Activated naive CD4-positive, alpha-beta T cell treated with anti-CD3 and anti-CD28 coated beads, Interleukin-2, amount 10 ng/mL, durations not matched to agents 7 days and 5 days (primary cell): Measurements from ENCODE around the gene ACVR1.

Experiments
- CTCF ChIA-PET: fragments of 350-600 bp; sonication (Branson Sonifier 250); formaldehyde crosslinking; loops from one replicate; lab custom pipeline; 2021; ENCODE audit warnings: antibody characterized with exemption; lab: Charles Lee
- DNase-seq: peaks from one replicate; pipeline ENCODE4 v3.0.0-alpha.2; 2020
- H3K27ac Mint-ChIP-seq: one replicate; pipeline ENCODE4 v1.8.0; 2021; ENCODE audit warnings: mild to moderate bottlenecking, moderate library complexity, mixed read lengths
- H3K27me3 Mint-ChIP-seq: one replicate; pipeline ENCODE4 v1.8.0; 2021; ENCODE audit warnings: mild to moderate bottlenecking, mixed read lengths
- H3K36me3 Mint-ChIP-seq: one replicate; pipeline ENCODE4 v1.8.0; 2021; ENCODE audit warnings: mixed read lengths
- H3K4me1 Mint-ChIP-seq: one replicate; pipeline ENCODE4 v1.8.0; 2021; ENCODE audit warnings: mixed read lengths
- H3K4me3 Mint-ChIP-seq: one replicate; pipeline ENCODE4 v1.8.0; 2021; ENCODE audit warnings: mild to moderate bottlenecking, moderate library complexity, mixed read lengths
- H3K9me3 Mint-ChIP-seq: one replicate; pipeline ENCODE4 v1.8.0; 2021; ENCODE audit warnings: mixed read lengths

Gene ACVR1

GRCh38 chr2:157876066-157876785 is at the start of gene ACVR1:
ACVR1 (minus strand) TSS chr2:157876330; CDS start chr2:157799493, 76,837 bp downstream.
- H3K36me3 Mint-ChIP-seq, result peaks cover 37% of the 10 kb centered on the region
- peak; percentile 92 for DNase-seq
- peaks cover 65% of the 10 kb centered on the region for H3K4me1 Mint-ChIP-seq
- H3K9me3 Mint-ChIP-seq, result no peaks in the 10 kb centered on the region
- CTCF ChIA-PET, result interaction anchor here (0.9 to 2.8 kb wide), 14 partner anchors 8 to 574 kb away, joined by 3 to 22 read pairs (median 5); no protein-coding TSS in a partner anchor
- H3K27me3 Mint-ChIP-seq, result no peaks in the 10 kb centered on the region
- peak within 1 kb of the TSS; percentile 89 for H3K4me3 Mint-ChIP-seq
- peak within 1 kb of the TSS; percentile 89 for H3K27ac Mint-ChIP-seq

GRCh38 chr2:157925071-157925470 is 48.9 kb upstream of the ACVR1 start:
- Mint-ChIP-seq H3K4me1 (no peaks in the 10 kb centered on the region), H3K9me3 (no peaks in the 10 kb centered on the region), H3K4me3 (no peak overlapping the region), H3K27ac (no peak overlapping the region), H3K27me3 (no peaks in the 10 kb centered on the region), H3K36me3 (no peaks in the 10 kb centered on the region)
- CTCF ChIA-PET, result no interaction called here
- DNase-seq, result no peak

DNA sequence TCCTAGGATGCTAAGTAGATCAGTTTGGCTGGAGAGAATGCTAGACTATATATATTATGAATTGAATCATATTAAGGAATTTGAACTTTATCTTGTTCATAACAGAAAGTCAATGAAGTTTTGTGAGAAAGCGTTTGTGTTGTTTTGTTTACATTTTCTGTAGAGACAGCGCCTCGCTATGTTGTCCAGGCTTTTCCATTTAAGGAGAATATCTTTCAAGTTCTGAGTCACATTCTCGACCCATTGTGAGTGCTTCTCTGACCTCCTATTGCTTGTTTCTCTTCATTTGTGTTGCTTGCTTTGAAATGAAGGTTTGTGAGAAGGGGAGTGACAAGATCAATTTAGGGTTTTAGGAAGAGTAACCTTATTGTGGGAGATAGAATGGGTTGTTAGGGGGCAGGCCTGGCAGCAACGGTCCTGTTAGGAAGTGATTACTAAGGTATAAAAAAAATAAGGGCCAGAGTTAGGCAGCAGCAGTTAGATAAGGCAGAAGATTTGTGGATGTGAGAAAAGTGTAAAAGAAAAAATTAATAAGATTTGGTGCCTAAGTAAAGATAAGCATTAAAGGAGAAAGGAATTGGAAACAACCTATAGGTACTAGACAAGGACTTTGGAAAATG is 47.6 kb upstream of the ACVR1 start:
- Mint-ChIP-seq H3K36me3 (no peaks in the 10 kb centered on the region), H3K27ac (no peak overlapping the region), H3K27me3 (peaks cover 6% of the 10 kb centered on the region), H3K4me3 (no peak overlapping the region), H3K4me1 (no peaks in the 10 kb centered on the region), H3K9me3 (no peaks in the 10 kb centered on the region)
- no peak for DNase-seq
- CTCF ChIA-PET, result no interaction called here

- CTCF ChIA-PET, result no interaction called here
Measured at GRCh38 chr2:157922815-157923214, 46.7 kb upstream of the ACVR1 start.

DNA sequence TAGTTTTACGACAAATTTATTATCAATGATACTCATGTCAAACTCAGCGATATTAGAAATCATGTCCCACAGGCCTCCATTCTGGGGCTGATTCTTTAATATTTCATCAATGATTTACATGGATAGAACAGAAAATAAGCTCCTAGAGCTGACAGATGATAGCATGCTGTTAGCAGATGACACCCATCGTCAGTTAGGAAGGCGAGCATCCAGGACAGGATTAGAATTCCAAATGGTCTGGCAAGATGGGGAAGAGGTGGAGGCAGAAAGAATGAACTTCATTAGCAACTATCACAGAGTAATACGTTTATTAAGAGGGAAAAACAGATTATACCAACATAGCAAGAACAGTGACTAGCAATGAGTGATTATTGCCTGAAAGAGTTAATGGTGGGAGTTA is 46.2 kb upstream of the ACVR1 start:
- Mint-ChIP-seq H3K27ac (no peak overlapping the region), H3K27me3 (peaks cover 14% of the 10 kb centered on the region), H3K9me3 (peaks cover 3% of the 10 kb centered on the region), H3K36me3 (no peaks in the 10 kb centered on the region), H3K4me1 (no peaks in the 10 kb centered on the region), H3K4me3 (no peak overlapping the region)
- DNase-seq, result no peak
- CTCF ChIA-PET, result no interaction called here

More at GRCh38 chr2:157922815-157923214, 46.7 kb upstream of the ACVR1 start:
- H3K36me3 Mint-ChIP-seq, result no peaks in the 10 kb centered on the region
- H3K9me3 Mint-ChIP-seq, result peaks cover 3% of the 10 kb centered on the region
- H3K27me3 Mint-ChIP-seq, result peaks cover 11% of the 10 kb centered on the region
- no peak overlapping the region for H3K27ac Mint-ChIP-seq
- no peak overlapping the region for H3K4me3 Mint-ChIP-seq
- DNase-seq, result no peak
- no peaks in the 10 kb centered on the region for H3K4me1 Mint-ChIP-seq

- no peak overlapping the region for H3K27ac Mint-ChIP-seq
- no peak overlapping the region for H3K4me3 Mint-ChIP-seq
- peaks cover 15% of the 10 kb centered on the region for H3K27me3 Mint-ChIP-seq
- CTCF ChIA-PET, result interaction anchor here (0.8 to 2.1 kb wide), 2 partner anchors 15 to 88 kb away, joined by 3 to 5 read pairs; no protein-coding TSS in a partner anchor
- peaks cover 3% of the 10 kb centered on the region for H3K9me3 Mint-ChIP-seq
- H3K36me3 Mint-ChIP-seq, result no peaks in the 10 kb centered on the region
- H3K4me1 Mint-ChIP-seq, result no peaks in the 10 kb centered on the region
- DNase-seq, result no peak
Measured at GRCh38 chr2:157920736-157921135, 44.6 kb upstream of the ACVR1 start.

DNA sequence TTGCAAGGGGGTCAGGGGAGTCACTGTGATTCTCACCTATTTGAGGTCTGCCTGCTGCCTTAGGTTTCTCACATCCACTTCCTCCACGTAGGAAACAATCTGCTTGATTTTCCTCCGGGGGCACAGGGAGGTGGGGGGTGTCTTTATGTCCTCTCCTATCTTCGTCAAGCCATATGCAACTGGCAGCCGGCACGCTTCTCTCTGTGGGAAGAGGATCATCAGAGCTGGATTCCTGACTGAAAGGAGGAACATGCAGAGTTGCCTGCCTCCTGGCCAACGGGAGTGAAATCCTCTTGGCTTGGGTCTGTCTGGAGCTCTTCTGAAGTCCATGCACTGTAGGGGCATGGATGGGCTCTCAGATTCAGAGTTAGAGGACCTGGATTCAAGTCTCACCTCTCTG is 43.1 kb upstream of the ACVR1 start:
- Mint-ChIP-seq H3K27me3 (peaks cover 15% of the 10 kb centered on the region), H3K4me1 (no peaks in the 10 kb centered on the region), H3K36me3 (no peaks in the 10 kb centered on the region), H3K27ac (no peak overlapping the region), H3K9me3 (peaks cover 3% of the 10 kb centered on the region), H3K4me3 (no peak overlapping the region)
- CTCF ChIA-PET, result interaction anchor here (2.1 kb wide), 1 partner anchor 17 kb away, joined by 5 read pairs; no protein-coding TSS in a partner anchor
- DNase-seq, result no peak

DNA sequence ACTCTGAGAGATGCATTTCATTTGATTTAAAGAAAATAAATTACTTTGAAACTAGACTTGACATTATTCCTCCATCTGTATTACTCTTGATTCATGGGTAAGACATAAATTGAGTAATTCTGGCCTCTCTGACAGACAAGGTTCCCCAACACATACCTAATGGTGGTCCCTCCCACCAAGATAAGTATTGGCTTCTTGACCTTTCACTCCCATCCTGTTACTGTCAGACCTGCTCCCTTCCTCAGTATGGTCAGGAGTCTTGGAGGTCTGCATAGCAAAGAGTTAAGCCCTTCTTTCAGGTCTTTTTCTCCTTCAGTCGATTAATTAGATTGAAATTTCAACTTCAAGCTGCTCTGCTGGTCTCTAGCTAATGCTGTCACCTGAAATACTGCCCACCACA is 42.2 kb upstream of the ACVR1 start:
- peaks cover 5% of the 10 kb centered on the region for H3K9me3 Mint-ChIP-seq
- no peak for DNase-seq
- H3K27me3 Mint-ChIP-seq, result peaks cover 16% of the 10 kb centered on the region
- H3K36me3 Mint-ChIP-seq, result no peaks in the 10 kb centered on the region
- no peak overlapping the region for H3K4me3 Mint-ChIP-seq
- CTCF ChIA-PET, result interaction anchor here (0.8 to 2.1 kb wide), 2 partner anchors 18 to 78 kb away, joined by 3 to 5 read pairs; no protein-coding TSS in a partner anchor
- H3K4me1 Mint-ChIP-seq, result no peaks in the 10 kb centered on the region
- H3K27ac Mint-ChIP-seq, result no peak overlapping the region

DNA sequence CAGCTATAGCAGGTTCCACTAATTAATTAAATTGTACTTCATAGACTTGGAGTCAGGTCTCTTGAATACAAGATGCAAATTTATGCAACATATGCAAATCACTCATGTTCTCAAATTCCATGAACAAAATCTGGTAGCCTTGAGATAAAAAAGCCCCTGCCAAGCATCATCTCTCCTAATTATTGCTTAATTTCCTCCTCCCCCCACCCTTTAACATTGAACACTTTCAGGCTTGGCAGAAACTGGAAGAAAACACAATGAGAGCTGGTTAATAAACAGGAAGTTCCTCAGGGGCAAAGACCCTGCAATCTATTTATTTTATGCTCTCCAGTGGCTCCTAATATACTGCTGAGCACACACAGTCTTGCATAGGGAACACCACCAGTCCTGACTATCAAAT is 35.6 kb upstream of the ACVR1 start:
- CTCF ChIA-PET, result no interaction called here

DNA sequence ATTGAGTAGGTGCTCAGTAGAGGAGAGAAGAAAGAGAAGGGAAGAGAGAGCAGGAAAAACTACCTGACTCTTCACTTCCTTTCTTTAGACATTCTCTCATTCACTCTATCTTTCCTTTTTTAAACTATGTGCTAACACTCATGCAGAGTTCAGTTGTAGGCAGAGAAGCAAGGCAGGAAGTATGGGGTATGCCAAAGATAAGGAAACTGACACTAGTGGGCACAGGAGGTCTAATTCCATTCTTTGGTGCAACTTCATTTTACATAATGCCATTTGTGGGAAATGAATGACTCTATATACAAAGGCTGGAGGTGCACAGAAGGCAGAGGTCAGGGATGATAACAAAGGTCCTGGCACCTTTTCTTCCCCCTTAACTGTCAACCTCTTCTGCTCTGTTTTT is 35.1 kb upstream of the ACVR1 start:
- Mint-ChIP-seq H3K36me3 (no peaks in the 10 kb centered on the region), H3K9me3 (peaks cover 4% of the 10 kb centered on the region), H3K27ac (no peak overlapping the region), H3K4me3 (no peak overlapping the region), H3K27me3 (peaks cover 5% of the 10 kb centered on the region), H3K4me1 (peaks cover 8% of the 10 kb centered on the region)
- CTCF ChIA-PET, result no interaction called here
- no peak for DNase-seq

More for the DNA sequence above, 35.6 kb upstream of the ACVR1 start:
- no peak overlapping the region for H3K27ac Mint-ChIP-seq
- peaks cover 4% of the 10 kb centered on the region for H3K9me3 Mint-ChIP-seq
- H3K27me3 Mint-ChIP-seq, result peaks cover 5% of the 10 kb centered on the region
- H3K4me1 Mint-ChIP-seq, result peaks cover 8% of the 10 kb centered on the region
- no peaks in the 10 kb centered on the region for H3K36me3 Mint-ChIP-seq
- DNase-seq, result no peak
- H3K4me3 Mint-ChIP-seq, result no peak overlapping the region

GRCh38 chr2:157905092-157905491 is 29.0 kb upstream of the ACVR1 start:
- DNase-seq, result no peak
- CTCF ChIA-PET, result interaction anchor here (1.0 to 1.2 kb wide), 2 partner anchors 106 to 276 kb away, joined by 3 read pairs; partner anchors contain the start of gene ACVR1C
- no peaks in the 10 kb centered on the region for H3K9me3 Mint-ChIP-seq
- no peak overlapping the region for H3K27ac Mint-ChIP-seq
- H3K4me3 Mint-ChIP-seq, result no peak overlapping the region
- peaks cover 3% of the 10 kb centered on the region for H3K36me3 Mint-ChIP-seq
- H3K27me3 Mint-ChIP-seq, result no peaks in the 10 kb centered on the region
- peaks cover 30% of the 10 kb centered on the region for H3K4me1 Mint-ChIP-seq

DNA sequence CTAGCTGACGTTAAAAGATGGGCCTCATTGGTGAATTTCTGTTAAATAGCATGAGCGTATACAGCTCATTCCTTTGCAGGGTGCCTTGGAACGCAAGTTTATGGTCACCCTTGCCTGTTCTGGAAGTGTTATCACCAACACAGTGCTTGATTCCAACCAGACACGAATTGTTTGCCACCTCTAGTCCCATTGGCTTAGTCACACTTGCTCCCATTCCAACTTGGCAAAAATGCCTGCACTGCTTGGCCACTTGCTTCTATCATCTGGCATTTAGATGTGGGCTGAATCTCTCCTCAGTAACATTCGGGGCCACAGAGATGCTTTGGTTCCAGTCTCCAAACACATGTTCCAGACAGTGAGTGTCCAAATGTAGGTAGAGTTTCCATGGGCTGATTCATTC is 27.5 kb upstream of the ACVR1 start:
- Mint-ChIP-seq H3K9me3 (no peaks in the 10 kb centered on the region), H3K36me3 (peaks cover 3% of the 10 kb centered on the region), H3K27ac (no peak overlapping the region), H3K4me1 (peaks cover 45% of the 10 kb centered on the region), H3K27me3 (no peaks in the 10 kb centered on the region), H3K4me3 (no peak overlapping the region)
- CTCF ChIA-PET, result interaction anchor here (1.5 kb wide), 1 partner anchor 108 kb away, joined by 3 read pairs; no protein-coding TSS in a partner anchor
- DNase-seq, result no peak

GRCh38 chr2:157903151-157903550 is 27.0 kb upstream of the ACVR1 start:
- DNase-seq, result no peak
- Mint-ChIP-seq H3K27ac (no peak overlapping the region), H3K36me3 (peaks cover 3% of the 10 kb centered on the region), H3K27me3 (no peaks in the 10 kb centered on the region), H3K9me3 (no peaks in the 10 kb centered on the region), H3K4me3 (no peak overlapping the region), H3K4me1 (peaks cover 50% of the 10 kb centered on the region)
- CTCF ChIA-PET, result interaction anchor here (1.5 to 2.9 kb wide), 2 partner anchors 105 to 108 kb away, joined by 3 to 24 read pairs; no protein-coding TSS in a partner anchor

DNA sequence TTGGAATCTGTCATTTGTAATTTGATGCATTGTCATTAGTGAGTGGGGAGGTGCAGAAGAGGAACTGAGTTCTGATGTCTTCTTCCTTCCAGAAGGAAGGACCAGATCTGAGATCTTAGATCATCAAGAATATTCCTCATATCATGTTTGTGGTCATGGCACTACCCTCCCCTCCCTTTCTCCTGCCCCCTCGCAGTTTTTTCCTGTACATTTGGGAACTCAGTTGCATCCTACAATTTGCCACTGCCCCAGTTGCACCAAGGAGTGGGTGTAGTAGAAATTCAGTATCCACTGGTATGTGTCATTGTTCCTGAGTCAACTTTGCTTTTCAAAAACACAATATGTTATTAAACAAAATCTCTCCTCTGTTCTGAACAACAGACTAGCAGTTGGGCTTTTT is 26.6 kb upstream of the ACVR1 start:
- no peaks in the 10 kb centered on the region for H3K9me3 Mint-ChIP-seq
- peaks cover 54% of the 10 kb centered on the region for H3K4me1 Mint-ChIP-seq
- no peaks in the 10 kb centered on the region for H3K27me3 Mint-ChIP-seq
- CTCF ChIA-PET, result interaction anchor here (1.5 to 2.9 kb wide), 3 partner anchors 11 to 109 kb away, joined by 3 to 24 read pairs (median 4); no protein-coding TSS in a partner anchor
- H3K4me3 Mint-ChIP-seq, result no peak overlapping the region
- DNase-seq, result no peak
- no peak overlapping the region for H3K27ac Mint-ChIP-seq
- H3K36me3 Mint-ChIP-seq, result peaks cover 5% of the 10 kb centered on the region
